SIG-M5 treated with dmso at 0.1 percent for 504 hours (cell line): Measurements from ENCODE around the gene FEM1A.
"Not testable (repeated sequence)": the region's sequence is repeated elsewhere in the genome, so short reads cannot be mapped to it uniquely, and the experiment has no call there.

ENCODE experiments used
- DNase-seq: peaks from one replicate; lab custom pipeline; 2025; ENCODE audit not compliant: unreplicated experiment; lab: John Stamatoyannopoulos, UW

FEM1A gene, protein sequence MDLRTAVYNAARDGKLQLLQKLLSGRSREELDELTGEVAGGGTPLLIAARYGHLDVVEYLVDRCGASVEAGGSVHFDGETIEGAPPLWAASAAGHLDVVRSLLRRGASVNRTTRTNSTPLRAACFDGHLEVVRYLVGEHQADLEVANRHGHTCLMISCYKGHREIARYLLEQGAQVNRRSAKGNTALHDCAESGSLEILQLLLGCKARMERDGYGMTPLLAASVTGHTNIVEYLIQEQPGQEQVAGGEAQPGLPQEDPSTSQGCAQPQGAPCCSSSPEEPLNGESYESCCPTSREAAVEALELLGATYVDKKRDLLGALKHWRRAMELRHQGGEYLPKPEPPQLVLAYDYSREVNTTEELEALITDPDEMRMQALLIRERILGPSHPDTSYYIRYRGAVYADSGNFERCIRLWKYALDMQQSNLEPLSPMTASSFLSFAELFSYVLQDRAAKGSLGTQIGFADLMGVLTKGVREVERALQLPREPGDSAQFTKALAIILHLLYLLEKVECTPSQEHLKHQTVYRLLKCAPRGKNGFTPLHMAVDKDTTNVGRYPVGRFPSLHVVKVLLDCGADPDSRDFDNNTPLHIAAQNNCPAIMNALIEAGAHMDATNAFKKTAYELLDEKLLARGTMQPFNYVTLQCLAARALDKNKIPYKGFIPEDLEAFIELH

DNA sequence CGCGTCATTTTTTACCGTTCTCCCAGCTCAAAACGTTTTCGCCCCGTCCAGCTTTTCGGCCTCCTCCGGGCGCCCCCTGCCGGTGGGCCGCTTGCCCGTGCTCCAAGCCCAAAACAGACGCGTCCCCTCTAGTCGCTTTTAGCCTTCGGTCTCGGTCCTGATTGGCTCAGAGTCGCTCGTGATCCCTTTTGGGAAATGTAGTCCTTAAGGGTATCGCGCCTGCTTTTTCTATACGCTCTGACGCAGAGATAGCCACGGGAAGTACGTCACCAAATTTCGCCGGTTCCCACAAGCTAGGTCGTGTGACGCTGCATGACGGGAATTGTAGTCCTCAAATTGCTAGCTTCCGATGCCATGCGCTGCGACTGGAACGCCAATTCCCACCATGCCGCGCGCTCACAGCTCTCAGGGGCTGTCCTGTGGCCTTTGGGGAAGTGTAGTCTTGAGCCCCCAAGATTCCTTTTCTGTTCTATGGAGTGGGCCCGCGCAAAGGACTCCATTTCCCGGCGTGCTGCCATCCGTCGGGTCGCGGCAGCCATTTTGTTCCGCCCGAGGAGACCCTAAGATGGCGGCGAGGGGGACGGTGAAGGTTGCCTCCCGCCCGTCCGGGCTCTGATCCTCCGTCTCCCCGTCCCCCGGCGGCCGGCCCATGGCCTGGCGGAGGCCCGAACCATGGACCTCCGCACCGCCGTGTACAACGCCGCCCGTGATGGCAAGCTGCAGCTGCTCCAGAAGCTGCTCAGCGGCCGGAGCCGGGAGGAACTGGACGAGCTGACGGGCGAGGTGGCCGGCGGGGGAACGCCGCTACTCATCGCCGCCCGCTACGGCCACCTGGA is at the start of gene FEM1A:
Gene FEM1A (plus strand): TSS at position 552 of the 836 bp plus-strand sequence. CDS start 121 bp downstream, at position 673.
- DNase-seq = peak; percentile 100

DNA sequence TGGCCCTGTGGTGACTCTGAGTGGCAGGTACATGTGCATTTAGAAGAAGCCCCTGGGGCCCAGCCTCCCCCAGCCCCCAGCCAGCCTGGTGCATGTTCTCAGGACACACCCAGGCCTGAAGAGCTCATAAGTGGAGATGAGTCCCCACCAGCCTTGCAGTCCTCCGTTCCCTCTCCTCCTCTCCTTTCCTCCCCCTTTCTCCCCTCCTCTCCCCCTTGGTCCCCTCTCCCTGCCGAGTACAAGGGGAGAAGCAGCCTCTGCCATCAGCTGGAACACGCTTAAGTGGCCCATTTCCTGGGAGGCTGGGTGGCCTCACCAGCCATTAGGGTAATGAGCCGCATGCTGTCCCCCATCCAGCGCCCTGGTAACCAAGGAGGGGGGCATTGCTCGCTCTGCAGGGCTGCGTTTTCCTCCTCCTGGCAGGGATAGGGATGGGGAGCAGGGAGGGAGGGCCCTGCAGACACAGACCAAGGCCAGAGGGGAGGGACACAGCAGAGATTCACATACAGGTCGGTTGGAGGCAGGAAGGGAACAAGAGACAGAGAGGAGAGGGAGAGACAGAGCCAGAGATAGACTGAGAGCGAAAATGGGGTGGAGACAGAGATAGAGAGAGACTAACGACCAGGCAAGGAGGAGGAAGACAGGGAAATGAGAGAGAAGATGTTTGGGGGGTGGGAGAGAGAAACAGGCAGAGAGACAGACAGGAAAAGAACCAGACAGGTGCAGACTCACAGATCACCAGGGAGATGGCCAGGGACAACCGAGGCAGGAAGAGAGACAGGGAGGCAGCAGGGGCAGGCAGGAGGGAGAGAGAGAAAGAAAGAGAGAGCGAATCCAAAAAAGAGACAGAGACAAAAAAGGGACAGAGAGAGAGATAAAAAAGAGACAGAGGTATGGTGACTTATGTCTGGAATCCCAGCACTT is 48.5 kb upstream of the FEM1A start:
- no peak for DNase-seq

DNA sequence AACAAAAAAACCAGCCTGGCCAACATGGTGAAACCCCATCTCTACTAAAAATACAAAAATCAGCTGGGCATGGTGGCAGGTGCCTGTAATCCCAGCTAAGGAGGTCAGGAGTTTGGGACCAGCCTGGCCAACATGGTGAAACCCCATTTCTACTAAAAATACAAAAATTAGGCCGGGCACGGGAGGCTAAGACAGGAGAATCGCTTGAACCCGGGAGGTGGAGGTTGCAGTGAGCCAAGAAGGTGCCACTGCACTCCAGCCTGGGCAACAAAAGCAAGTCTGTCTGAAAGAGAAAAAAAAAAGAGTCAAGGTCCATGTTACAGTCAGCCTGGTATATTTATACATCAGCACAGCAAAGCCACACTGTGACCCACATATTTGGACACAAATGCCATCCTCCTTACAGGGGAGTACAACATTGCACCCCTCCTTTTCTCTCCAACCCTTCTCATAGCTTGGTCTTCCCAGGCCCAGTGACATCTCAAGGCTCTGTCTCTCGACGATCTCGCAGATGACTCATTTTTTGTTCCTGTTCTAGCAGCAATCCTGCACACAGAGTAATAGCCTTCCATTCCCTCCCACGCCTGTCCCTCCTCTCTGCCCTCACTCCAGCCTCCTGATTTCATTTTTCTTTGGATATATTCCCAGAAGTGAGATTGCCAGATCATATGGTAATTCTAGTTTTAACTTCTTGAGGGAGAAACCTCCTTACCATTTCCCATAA is 46.9 kb upstream of the FEM1A start:
- peak; percentile 3 for DNase-seq

DNA sequence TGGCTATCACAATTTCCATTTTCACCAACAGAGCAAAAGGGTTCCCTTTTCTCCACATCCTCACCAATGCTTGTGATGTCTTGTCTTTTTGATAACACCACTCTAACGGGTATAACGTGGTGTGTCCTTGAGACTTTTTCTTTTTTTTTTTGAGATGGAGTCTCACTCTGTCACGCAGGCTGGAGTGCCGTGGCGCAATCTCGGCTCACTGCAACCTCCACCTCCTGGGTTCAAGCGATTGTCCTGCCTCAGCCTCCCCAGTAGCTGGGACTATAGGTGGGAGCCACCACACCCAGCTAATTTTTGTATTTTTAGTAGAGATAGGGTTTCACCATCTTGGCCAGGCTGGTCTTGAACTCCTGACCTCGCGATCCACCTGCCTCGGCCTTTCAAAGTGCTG is 46.4 kb upstream of the FEM1A start:
- DNase-seq = not testable (repeated sequence)

DNA sequence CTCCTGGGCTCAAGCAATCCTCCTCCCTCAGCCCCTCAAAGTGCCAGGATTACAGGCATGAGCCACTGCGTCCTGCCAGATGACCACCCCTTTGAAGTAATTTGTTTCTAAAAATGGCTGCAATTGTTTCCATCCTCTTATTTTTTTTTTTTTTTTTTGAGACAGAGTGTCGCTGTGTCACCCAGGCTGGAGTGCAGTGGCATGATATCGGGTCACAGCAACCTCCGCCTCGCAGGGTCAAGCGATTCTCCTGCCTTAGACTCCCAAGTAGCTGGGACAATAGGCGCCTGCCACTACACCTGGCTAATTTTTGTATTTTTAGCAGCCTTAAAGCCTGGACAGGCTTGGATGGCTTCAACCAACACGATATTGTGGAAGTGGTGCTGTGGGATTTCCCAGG is 45.5 kb upstream of the FEM1A start:
- no peak for DNase-seq

DNA sequence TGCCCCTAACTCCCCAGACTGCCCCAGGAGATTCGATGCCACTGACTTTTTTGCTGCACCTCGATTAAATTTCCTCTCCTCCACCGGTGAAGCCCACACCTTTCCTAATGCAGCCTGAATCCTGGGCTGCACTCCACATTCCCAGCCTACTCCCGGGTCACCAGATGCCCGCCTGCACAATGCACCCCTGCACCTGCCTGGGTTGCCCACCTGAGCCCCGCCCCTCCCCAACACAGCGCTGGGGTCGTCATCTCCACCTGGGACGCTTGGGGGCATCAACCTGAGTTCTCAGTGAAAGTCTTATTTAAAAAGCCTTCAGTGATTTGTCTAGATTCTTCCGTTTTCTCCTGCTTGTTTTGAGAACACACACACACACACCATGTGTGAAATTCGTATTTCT is 43.3 kb upstream of the FEM1A start:
- DNase-seq = no peak

GRCh38 chr19:4748589-4748988 is 42.9 kb upstream of the FEM1A start:
- no peak for DNase-seq

DNA sequence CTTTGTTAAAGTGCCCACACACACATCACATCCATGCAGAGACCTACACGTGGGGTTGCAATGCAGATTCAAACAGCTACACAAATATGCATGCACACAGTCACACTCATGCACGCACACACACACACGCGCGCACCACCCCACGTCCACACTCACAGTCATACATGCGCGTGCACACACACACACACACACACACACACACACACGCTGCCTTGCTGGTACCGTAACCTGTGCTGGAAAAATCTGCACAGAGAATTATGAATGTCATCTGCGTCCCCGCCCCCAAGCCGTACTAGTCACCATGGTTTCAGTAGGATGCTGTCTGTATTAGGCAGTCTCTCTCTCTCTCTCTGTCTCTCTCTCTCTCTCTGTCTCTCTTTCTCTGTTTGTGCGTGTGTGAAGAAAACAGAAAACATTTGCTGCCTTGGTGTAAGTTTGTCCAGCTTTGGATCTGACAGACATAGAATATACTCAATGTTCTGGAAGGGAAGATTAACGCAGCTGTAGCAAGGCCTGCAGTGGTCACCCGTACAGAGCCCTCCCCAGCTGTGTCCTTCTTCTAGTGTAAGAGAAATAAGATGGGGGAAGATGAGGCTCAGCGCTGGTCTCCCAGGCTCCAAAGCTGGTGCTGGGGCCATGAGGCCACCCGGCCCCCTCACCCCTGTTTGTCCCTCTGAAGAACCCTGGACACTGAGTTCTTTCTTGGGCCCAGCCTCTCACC is 41.5 kb upstream of the FEM1A start:
- DNase-seq = no peak

GRCh38 chr19:4754248-4754647 is 37.3 kb upstream of the FEM1A start:
- peak; percentile 40 for DNase-seq

GRCh38 chr19:4755459-4755858 is 36.1 kb upstream of the FEM1A start:
- no peak for DNase-seq

GRCh38 chr19:4758082-4758481 is 33.5 kb upstream of the FEM1A start:
- no peak for DNase-seq

GRCh38 chr19:4758659-4759058 is 32.9 kb upstream of the FEM1A start:
- DNase-seq = no peak

GRCh38 chr19:4759388-4760284 is 31.9 kb upstream of the FEM1A start:
- peak; percentile 63 for DNase-seq

GRCh38 chr19:4760285-4760650 is 31.3 kb upstream of the FEM1A start:
- DNase-seq = no peak

- DNase-seq = no peak
These were observed 28.5 kb upstream of the FEM1A start for GRCh38 chr19:4763021-4763420.

GRCh38 chr19:4764393-4764660 is 27.2 kb upstream of the FEM1A start:
- no peak for DNase-seq

DNA sequence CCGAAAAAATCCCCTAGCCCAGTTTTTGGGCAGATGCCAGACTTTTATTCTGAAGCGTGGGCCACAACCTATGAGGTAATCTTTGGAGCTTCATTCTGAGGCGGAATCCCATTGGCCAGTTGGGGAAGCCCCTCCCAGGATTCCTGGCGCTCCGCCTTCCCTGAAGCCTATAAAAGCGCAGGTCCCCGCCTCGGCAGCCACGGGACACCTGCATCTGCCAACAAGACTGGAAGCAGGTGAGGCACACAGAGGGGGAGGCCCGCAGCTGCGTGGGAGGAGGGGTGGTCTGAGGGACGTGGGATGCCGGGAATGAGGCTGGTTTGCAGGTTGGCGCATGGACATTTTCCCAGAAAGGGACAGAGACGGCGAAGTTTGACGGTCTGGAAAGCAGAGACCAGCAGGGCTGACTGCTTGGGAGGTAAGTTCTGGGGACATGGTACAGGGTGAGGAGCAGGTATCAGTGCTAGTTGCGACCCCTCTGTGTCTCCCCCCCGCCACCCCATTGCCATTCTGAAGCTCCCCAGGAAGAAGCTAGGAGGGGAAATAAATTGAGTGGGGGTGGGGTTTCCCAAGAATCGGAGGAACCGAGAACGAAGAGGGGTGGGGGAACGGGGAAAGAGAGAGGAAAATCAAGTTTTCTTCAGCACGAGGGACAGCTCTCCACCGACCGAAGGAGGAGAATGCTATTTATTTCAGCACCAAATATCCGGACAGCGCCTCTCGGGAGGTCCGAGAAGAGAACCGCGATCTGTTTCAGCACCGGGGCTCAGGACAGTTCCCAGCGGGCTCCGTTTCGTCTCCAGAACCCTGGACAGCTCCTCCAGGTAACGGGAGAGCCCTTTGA is 22.4 kb upstream of the FEM1A start:
- peak; percentile 63 for DNase-seq

DNA sequence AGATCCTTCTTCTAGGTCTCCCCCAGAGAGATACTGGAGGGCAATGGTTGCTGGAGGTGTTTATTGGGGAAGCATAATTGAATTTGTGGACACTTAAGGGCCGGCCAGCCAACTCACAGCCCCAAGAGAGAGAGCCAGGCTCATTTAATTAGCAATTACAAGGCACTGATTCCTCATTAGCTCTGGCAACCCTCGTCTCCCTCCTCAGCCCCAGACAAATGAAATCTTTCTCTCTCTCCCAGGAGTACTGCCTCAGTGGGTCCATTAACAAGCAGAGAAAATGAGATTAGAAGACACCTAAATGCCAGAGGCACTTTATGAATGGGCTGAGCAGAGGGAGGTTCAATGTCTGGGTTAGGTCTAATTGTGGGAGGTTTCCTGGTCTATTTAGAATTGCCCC is 19.0 kb upstream of the FEM1A start:
- no peak for DNase-seq
